PC-3 (cell line): ENCODE results near the gene SAFB2.

Experiments
- CTCF ChIP-seq: fragments of 300-600 bp; sonication (generic); conservative IDR thresholded peaks from 2 replicates; pipeline ENCODE4 v1.5.1; 2017; ENCODE audit warnings: antibody characterized with exemption, low read depth, mild to moderate bottlenecking, low read length
- EZH2phosphoT487 ChIP-seq: fragments of 300-600 bp; sonication (generic); IDR thresholded peaks from 2 replicates; pipeline ENCODE4 v1.6.1; 2018; ENCODE audit warnings: mild to moderate bottlenecking, antibody characterized with exemption, low read length, borderline replicate concordance

- TF ChIP-seq EZH2phosphoT487 (no peak), CTCF (no peak)
These were observed 4.0 kb downstream of the SAFB2 start for GRCh38 chr19:5618591-5618990.
